ENCODE measurements around the gene MAP2. TPM values are rescaled to one million over a fixed set of nuclear protein-coding genes. Genes with fewer than 3 reads are reported as not detected.

Gene MAP2
- total and polyA plus RNA-seq, 2 of the 8 experiments (the other 6 are each of a cell fraction or from before 2014, with no cell fraction given), result 5.9 to 9.4 TPM

GRCh38 chr2:209614690-209615369 lies 191.0 kb downstream of the MAP2 start:
- H2BK15ac ChIP-seq (ENCODE audit: low read length), result no peak overlapping the region
- DNase-seq (ENCODE audit: low read depth in 1 of 2, low spot score in 2 of 2) (peak in 1 of 2 experiments; percentile 73), FAIRE-seq (peak; percentile 97)
- H3K4me1 ChIP-seq (replicated peaks in 1 of 4; ENCODE audit: control insufficient read depth in 3 of 4, insufficient read depth in 4 of 4, low read length in 3 of 4), result peaks cover 0 to 24% (median 21%) of the 10 kb centered on the region in 4 experiments; a peak in 4 of 7 replicates
- H2BK20ac ChIP-seq (ENCODE audit: low read length), result no peak overlapping the region
- H2AK5ac ChIP-seq (ENCODE audit: low read depth, low read length), result no peak overlapping the region
- no peaks in the 10 kb centered on the region for H3K79me1 ChIP-seq (ENCODE audit: low read depth, low read length)
- no peak overlapping the region; the same call in 1 of the 2 replicates for H3K18ac ChIP-seq (ENCODE audit: extremely low read depth, low read length)
- no peaks in the 10 kb centered on the region; the same call in 1 of the 2 replicates for H3K23me2 ChIP-seq (ENCODE audit: low read depth, low read length)
- H2BK5ac ChIP-seq (ENCODE audit: low read depth, low read length), result peak overlapping the region; percentile 41; the same call in 1 of the 2 replicates
- H3K36me3 ChIP-seq (ENCODE audit: control insufficient read depth in 2 of 4, insufficient read depth in 4 of 4, low read length in 3 of 4), result no peaks in the 10 kb centered on the region
- H3K4ac ChIP-seq (replicated peaks; ENCODE audit: insufficient read length, low read depth, low read length), result no peak overlapping the region
- no peaks in the 10 kb centered on the region for H3K27me3 ChIP-seq (replicated peaks in 1 of 4; ENCODE audit: control insufficient read depth in 3 of 4, extremely low read depth in 1 of 4, insufficient read depth in 3 of 4, low read length in 3 of 4)
- H3K9ac ChIP-seq (replicated peaks in 1 of 4; ENCODE audit: extremely low read depth in 1 of 4, low read depth in 3 of 4, low read length in 3 of 4), result no peak overlapping the region
- H3K56ac ChIP-seq (replicated peaks; ENCODE audit: insufficient read length, low read depth, low read length), result no peak overlapping the region
- CTCF ChIA-PET (ENCODE audit: partially characterized antibody), result interaction anchor here (1.0 to 1.6 kb wide), 3 partner anchors 10 to 90 kb away, joined by 3 to 4 read pairs (median 3); no protein-coding TSS in a partner anchor
- H3K4me2 ChIP-seq (ENCODE audit: insufficient read depth in 1 of 2, low read depth in 2 of 2, low read length in 2 of 2), result peak overlapping the region; percentile 49 to 52
- H3K4me3 ChIP-seq (ENCODE audit: extremely low read depth in 1 of 4, insufficient read depth in 2 of 4, low read depth in 3 of 4, low read length in 4 of 4), result peak overlapping the region in 3 of 4 experiments; percentile 1 to 37 (median 10); a peak in 2 of 8 replicates
- H2BK120ac ChIP-seq (replicated peaks; ENCODE audit: low read depth, low read length), result peak overlapping the region; percentile 40
- H4K8ac ChIP-seq (ENCODE audit: extremely low read depth, insufficient read depth, low read length), result no peak overlapping the region
- no peaks in the 10 kb centered on the region for H3K9me3 ChIP-seq (ENCODE audit: insufficient read depth in 2 of 2, low read depth in 1 of 2, low read length in 1 of 2)
- 2% methylated on average over 6 of the region's 6 CpGs; no CpG with 5 or more reads in 1 of the 2 experiments for WGBS, 2 experiments (ENCODE audit: extremely low coverage in 1 of 2, insufficient coverage in 1 of 2, insufficient read length in 1 of 2, insufficient replicate concordance in 2 of 2, low coverage in 1 of 2, low lambda C conversion rate in 2 of 2, missing lambda C conversion rate in 1 of 2)
- H2AFZ ChIP-seq (ENCODE audit: low read length), result no peak overlapping the region
- no peak overlapping the region for H3K23ac ChIP-seq (ENCODE audit: insufficient read length)
- no peak overlapping the region for H3K14ac ChIP-seq (ENCODE audit: insufficient read length)
- POLR2A ChIA-PET (ENCODE audit: partially characterized antibody), result interaction anchor here (1.2 to 1.9 kb wide), 2 partner anchors 11 to 23 kb away, joined by 3 to 7 read pairs; no protein-coding TSS in a partner anchor
- no peak overlapping the region for H4K5ac ChIP-seq (ENCODE audit: insufficient read length, low read depth, low read length)
- H4K91ac ChIP-seq (replicated peaks; ENCODE audit: insufficient read length, low read length), result no peak overlapping the region
- peak overlapping the region; percentile 46; the same call in 1 of the 2 replicates for H3K27ac ChIP-seq (ENCODE audit: low read depth, low read length)
- no peaks in the 10 kb centered on the region for H4K20me1 ChIP-seq (replicated peaks in 1 of 2; ENCODE audit: control insufficient read depth in 1 of 2, insufficient read depth in 2 of 2, low read length in 2 of 2)
- no peak overlapping the region for H2BK12ac ChIP-seq (ENCODE audit: low read depth, low read length)
- H3K79me2 ChIP-seq (ENCODE audit: control insufficient read depth in 1 of 2, insufficient read depth in 2 of 2, low read length in 2 of 2), result no peaks in the 10 kb centered on the region
- TF ChIP-seq HDAC2 (IDR thresholded peaks at IDR 0.05; ENCODE audit: borderline replicate concordance in 1 of 2, low read depth in 2 of 2, low read length in 2 of 2) (peak; percentile 75 to 97; a peak in 2 of 4 replicates), MAFK (IDR thresholded peaks at IDR 0.05; ENCODE audit: low read depth, low read length) (peak; percentile 6; the same call in 1 of the 2 replicates), MAX (IDR thresholded peaks at IDR 0.05) (no peak), CBX8 (IDR thresholded peaks at IDR 0.05; ENCODE audit: borderline replicate concordance, low read depth, low read length) (no peak), NANOG (IDR thresholded peaks at IDR 0.05; ENCODE audit: insufficient read depth, low read depth, low read length, poor library complexity, severe bottlenecking) (peak; percentile 97), CEBPB (IDR thresholded peaks at IDR 0.05; ENCODE audit: low read depth, low read length) (peak; percentile 1; the same call in 1 of the 2 replicates), SIRT6 (IDR thresholded peaks at IDR 0.05; ENCODE audit: low read length) (no peak), SUZ12 (IDR thresholded peaks at IDR 0.05; ENCODE audit: low read length) (no peak), USF2 (IDR thresholded peaks at IDR 0.05; ENCODE audit: low read length) (no peak), BCL11A (IDR thresholded peaks at IDR 0.05; ENCODE audit: low read depth in 2 of 2, low read length in 2 of 2) (peak in 1 of 2 experiments; percentile 65)

Data from H1 (cell line).